ENCODE results near the gene KCNH1. TPM values are rescaled to one million over a fixed set of nuclear protein-coding genes. Genes with fewer than 3 reads are reported as not detected.
A peak's percentile ranks its signal among the peaks of the same experiment; 100 is the strongest.

The KCNH1 gene
- total RNA-seq, 2 donors from 2014 or later, result 0.68 to 1.2 TPM

GRCh38 chr1:210707300-210708240, 426.4 kb downstream of the KCNH1 start:
- Histone ChIP-seq H3K4me3 (no peak overlapping the region), H3K4me1 (replicated peaks) (peaks cover 3% of the 10 kb centered on the region), H3K9me3 (no peaks in the 10 kb centered on the region), H3K27ac (no peak overlapping the region), H3K27me3 (replicated peaks; ENCODE audit: insufficient read depth) (no peaks in the 10 kb centered on the region), H3K36me3 (no peaks in the 10 kb centered on the region)
- TF ChIP-seq POLR2AphosphoS5 (IDR thresholded peaks at IDR 0.05) (peak; percentile 64), POLR2A (IDR thresholded peaks at IDR 0.05) (no peak)
- TF ChIP-seq, protein P1, sequence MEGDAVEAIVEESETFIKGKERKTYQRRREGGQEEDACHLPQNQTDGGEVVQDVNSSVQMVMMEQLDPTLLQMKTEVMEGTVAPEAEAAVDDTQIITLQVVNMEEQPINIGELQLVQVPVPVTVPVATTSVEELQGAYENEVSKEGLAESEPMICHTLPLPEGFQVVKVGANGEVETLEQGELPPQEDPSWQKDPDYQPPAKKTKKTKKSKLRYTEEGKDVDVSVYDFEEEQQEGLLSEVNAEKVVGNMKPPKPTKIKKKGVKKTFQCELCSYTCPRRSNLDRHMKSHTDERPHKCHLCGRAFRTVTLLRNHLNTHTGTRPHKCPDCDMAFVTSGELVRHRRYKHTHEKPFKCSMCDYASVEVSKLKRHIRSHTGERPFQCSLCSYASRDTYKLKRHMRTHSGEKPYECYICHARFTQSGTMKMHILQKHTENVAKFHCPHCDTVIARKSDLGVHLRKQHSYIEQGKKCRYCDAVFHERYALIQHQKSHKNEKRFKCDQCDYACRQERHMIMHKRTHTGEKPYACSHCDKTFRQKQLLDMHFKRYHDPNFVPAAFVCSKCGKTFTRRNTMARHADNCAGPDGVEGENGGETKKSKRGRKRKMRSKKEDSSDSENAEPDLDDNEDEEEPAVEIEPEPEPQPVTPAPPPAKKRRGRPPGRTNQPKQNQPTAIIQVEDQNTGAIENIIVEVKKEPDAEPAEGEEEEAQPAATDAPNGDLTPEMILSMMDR (IDR thresholded peaks at IDR 0.05), result no peak
- intact Hi-C loops (cut with DNase I), result no loop called here
- DNase-seq (ENCODE audit: low spot score), result peak; percentile 54
- 30% methylated on average over 7 of the region's 7 CpGs for WGBS

DNA sequence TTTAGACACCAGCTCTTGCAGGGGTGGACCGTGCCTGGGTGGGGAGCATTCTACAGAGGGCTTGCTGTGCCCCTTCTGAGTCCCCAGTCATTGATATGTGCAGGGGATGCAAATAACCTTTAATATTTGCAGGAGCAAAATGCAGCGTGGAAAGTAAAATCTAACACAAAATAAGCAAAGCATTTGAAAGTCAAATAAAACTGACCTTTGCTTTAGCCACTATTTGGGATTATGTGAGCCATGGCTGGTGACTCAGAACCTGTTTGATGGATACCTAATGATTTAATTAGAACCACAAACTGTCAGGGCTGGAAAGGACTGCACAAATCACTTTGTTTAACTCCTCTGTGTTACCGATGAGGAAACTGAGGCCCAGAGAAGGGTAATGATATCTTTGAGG, 427.7 kb downstream of the KCNH1 start:
- H3K9me3 ChIP-seq, result no peaks in the 10 kb centered on the region
- TF ChIP-seq, protein P1 (IDR thresholded peaks at IDR 0.05), result no peak
- TF ChIP-seq POLR2AphosphoS5 (IDR thresholded peaks at IDR 0.05), result no peak
- no peak for TF ChIP-seq POLR2A (IDR thresholded peaks at IDR 0.05)
- no peaks in the 10 kb centered on the region for H3K36me3 ChIP-seq
- DNase-seq (ENCODE audit: low spot score), result no peak
- H3K4me3 ChIP-seq, result no peak overlapping the region
- no peak overlapping the region for H3K27ac ChIP-seq
- H3K27me3 ChIP-seq (replicated peaks; ENCODE audit: insufficient read depth), result no peaks in the 10 kb centered on the region
- WGBS, result 58% methylated on average over 3 of the region's 3 CpGs
- intact Hi-C loops (cut with DNase I), result no loop called here
- peaks cover 3% of the 10 kb centered on the region for H3K4me1 ChIP-seq (replicated peaks)

DNA sequence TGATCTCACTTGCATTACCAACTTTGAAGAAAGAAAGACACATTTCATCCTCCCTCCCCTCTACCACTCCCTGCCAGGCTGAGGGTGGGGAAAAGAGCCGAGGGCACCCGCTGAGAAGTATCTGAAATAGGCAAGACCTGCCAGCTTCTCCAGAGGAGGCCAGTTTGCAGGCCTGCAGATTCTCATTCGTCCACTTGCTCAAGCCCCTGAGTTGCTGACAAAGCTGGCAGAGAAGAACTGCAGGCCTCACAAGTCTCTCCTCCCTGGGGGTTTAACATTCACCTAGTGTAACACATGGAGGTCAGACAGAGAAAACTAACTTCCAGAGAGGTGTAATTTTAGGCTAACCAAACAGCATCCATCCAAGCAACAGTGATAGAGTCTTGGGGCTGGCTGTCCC, 428.9 kb downstream of the KCNH1 start:
- H3K36me3 ChIP-seq, result no peaks in the 10 kb centered on the region
- no peak overlapping the region for H3K27ac ChIP-seq
- DNase-seq (ENCODE audit: low spot score), result no peak
- no peaks in the 10 kb centered on the region for H3K9me3 ChIP-seq
- intact Hi-C loops (cut with DNase I), result no loop called here
- no peak for TF ChIP-seq POLR2AphosphoS5 (IDR thresholded peaks at IDR 0.05)
- TF ChIP-seq POLR2A (IDR thresholded peaks at IDR 0.05), result no peak
- TF ChIP-seq, protein P1 (IDR thresholded peaks at IDR 0.05), result no peak
- H3K4me1 ChIP-seq (replicated peaks), result peaks cover 3% of the 10 kb centered on the region
- no peaks in the 10 kb centered on the region for H3K27me3 ChIP-seq (replicated peaks; ENCODE audit: insufficient read depth)
- no peak overlapping the region for H3K4me3 ChIP-seq
- 96% methylated on average over 3 of the region's 3 CpGs for whole genome bisulfite sequencing

DNA sequence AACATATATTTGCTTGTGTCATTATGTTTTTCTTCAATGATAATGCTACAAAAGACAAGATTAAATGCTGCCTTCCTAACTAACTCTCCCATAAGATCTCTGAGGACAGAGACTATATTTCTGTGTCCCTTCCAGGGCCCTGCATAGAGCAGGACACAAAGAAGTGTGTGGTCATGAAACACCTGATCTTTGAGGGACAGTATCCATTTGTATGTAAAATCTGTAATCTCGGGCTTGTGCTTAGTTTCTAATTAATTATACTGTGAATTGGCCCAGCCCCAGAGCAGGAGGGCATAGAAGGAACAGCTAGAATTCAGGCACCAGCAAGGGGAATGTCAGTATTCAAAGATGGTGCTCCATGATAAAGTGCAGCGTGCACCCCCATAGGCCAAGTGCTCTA, 430.4 kb downstream of the KCNH1 start:
- peaks cover 3% of the 10 kb centered on the region for H3K4me1 ChIP-seq (replicated peaks)
- no peaks in the 10 kb centered on the region for H3K9me3 ChIP-seq
- TF ChIP-seq POLR2A (IDR thresholded peaks at IDR 0.05), result no peak
- TF ChIP-seq POLR2AphosphoS5 (IDR thresholded peaks at IDR 0.05), result no peak
- TF ChIP-seq, protein P1 (IDR thresholded peaks at IDR 0.05), result no peak
- H3K27ac ChIP-seq, result no peak overlapping the region
- intact Hi-C loops (cut with DNase I), result no loop called here
- no peaks in the 10 kb centered on the region for H3K36me3 ChIP-seq
- WGBS, result 91% methylated on average over 2 of the region's 2 CpGs
- no peak overlapping the region for H3K4me3 ChIP-seq
- DNase-seq (ENCODE audit: low spot score), result no peak
- no peaks in the 10 kb centered on the region for H3K27me3 ChIP-seq (replicated peaks; ENCODE audit: insufficient read depth)

- no peak for DNase-seq (ENCODE audit: low spot score)
- Histone ChIP-seq H3K4me3 (no peak overlapping the region), H3K9me3 (no peaks in the 10 kb centered on the region), H3K36me3 (no peaks in the 10 kb centered on the region), H3K27me3 (replicated peaks; ENCODE audit: insufficient read depth) (no peaks in the 10 kb centered on the region), H3K4me1 (replicated peaks) (no peaks in the 10 kb centered on the region), H3K27ac (no peak overlapping the region)
- intact Hi-C loops (cut with DNase I), result no loop called here
- 97% methylated on average over 2 of the region's 2 CpGs for WGBS
- TF ChIP-seq POLR2AphosphoS5 (IDR thresholded peaks at IDR 0.05) (no peak), POLR2A (IDR thresholded peaks at IDR 0.05) (no peak)
- TF ChIP-seq, protein P1 (IDR thresholded peaks at IDR 0.05), result no peak
Observed at GRCh38 chr1:210702506-210702905, 431.4 kb downstream of the KCNH1 start.

All from prostate gland (tissue), 2 donors.